ENCODE measurements around the gene TNPO2.

Gene TNPO2

GRCh38 chr19:12764698-12765097 lies 41.0 kb upstream of the TNPO2 start:
- TF ChIP-seq CTCF (IDR thresholded peaks at IDR 0.05), result no peak
- TF ChIP-seq ZFX (IDR thresholded peaks at IDR 0.05; ENCODE audit: borderline replicate concordance), result no peak
- no peak overlapping the region for H3K27ac ChIP-seq

GRCh38 chr19:12763100-12763499 lies 39.4 kb upstream of the TNPO2 start:
- TF ChIP-seq ZFX (IDR thresholded peaks at IDR 0.05; ENCODE audit: borderline replicate concordance), result no peak
- no peak for TF ChIP-seq CTCF (IDR thresholded peaks at IDR 0.05)
- H3K27ac ChIP-seq, result no peak overlapping the region

- TF ChIP-seq CTCF (IDR thresholded peaks at IDR 0.05), result no peak
- peak overlapping the region; percentile 23; the same call in 1 of the 2 replicates for H3K27ac ChIP-seq
These were observed 36.0 kb upstream of the TNPO2 start for GRCh38 chr19:12759686-12760085.

- TF ChIP-seq ZFX (IDR thresholded peaks at IDR 0.05; ENCODE audit: borderline replicate concordance), result no peak
- TF ChIP-seq CTCF (IDR thresholded peaks at IDR 0.05), result peak; percentile 98
- no peak overlapping the region; the same call in 1 of the 2 replicates for H3K27ac ChIP-seq
These were observed 34.0 kb upstream of the TNPO2 start for GRCh38 chr19:12757544-12758274.

- H3K27ac ChIP-seq, result no peak overlapping the region
- TF ChIP-seq CTCF (IDR thresholded peaks at IDR 0.05) (no peak), ZFX (IDR thresholded peaks at IDR 0.05; ENCODE audit: borderline replicate concordance) (no peak)
These were observed 32.6 kb upstream of the TNPO2 start for GRCh38 chr19:12756150-12756883.

- no peak overlapping the region for H3K27ac ChIP-seq
- TF ChIP-seq CTCF (IDR thresholded peaks at IDR 0.05), result no peak
- no peak for TF ChIP-seq ZFX (IDR thresholded peaks at IDR 0.05; ENCODE audit: borderline replicate concordance)
These were observed 30.9 kb upstream of the TNPO2 start for GRCh38 chr19:12754465-12755196.

Measured in 22Rv1 (cell line).